Hepatic stellate cell (primary cell): ENCODE data around the gene CFAP161.
A peak's percentile ranks its signal among the peaks of the same experiment; 100 is the strongest.

Experiments
- DNase-seq: peaks from one replicate; pipeline ENCODE4 v3.0.0; 2011; ENCODE audit warnings: low spot score

CFAP161 gene

GRCh38 chr15:81133782-81134461, at the start of gene CFAP161:
TSS of gene CFAP161 (plus strand) at chr15:81134270. CDS start at chr15:81134330, 60 bp downstream.
- DNase-seq: peak; percentile 35

- no peak for DNase-seq
These were observed 49.4 kb upstream of the CFAP161 start for GRCh38 chr15:81084716-81085115.

- no peak for DNase-seq
These were observed 48.9 kb upstream of the CFAP161 start for GRCh38 chr15:81085213-81085612.

GRCh38 chr15:81085898-81086297, 48.2 kb upstream of the CFAP161 start:
- DNase-seq: no peak

GRCh38 chr15:81087066-81087465, 47.0 kb upstream of the CFAP161 start:
- DNase-seq: no peak

GRCh38 chr15:81087694-81088093, 46.4 kb upstream of the CFAP161 start:
- DNase-seq: no peak

- no peak for DNase-seq
These were observed 45.5 kb upstream of the CFAP161 start for GRCh38 chr15:81088470-81089013.

- peak; percentile 30 for DNase-seq
These were observed 42.0 kb upstream of the CFAP161 start for GRCh38 chr15:81091889-81092558.

- DNase-seq: no peak
These were observed 41.5 kb upstream of the CFAP161 start for GRCh38 chr15:81092559-81092902.

GRCh38 chr15:81093961-81094360, 40.1 kb upstream of the CFAP161 start:
- no peak for DNase-seq

- no peak for DNase-seq
These were observed 38.2 kb upstream of the CFAP161 start for GRCh38 chr15:81095690-81096365.

GRCh38 chr15:81096398-81096797, 37.7 kb upstream of the CFAP161 start:
- DNase-seq: no peak

GRCh38 chr15:81097116-81097889, 36.8 kb upstream of the CFAP161 start:
- no peak for DNase-seq

- no peak for DNase-seq
These were observed 36.2 kb upstream of the CFAP161 start for GRCh38 chr15:81097890-81098280.

GRCh38 chr15:81098349-81098748, 35.7 kb upstream of the CFAP161 start:
- no peak for DNase-seq

- no peak for DNase-seq
These were observed 35.0 kb upstream of the CFAP161 start for GRCh38 chr15:81098861-81099651.

GRCh38 chr15:81101894-81102815, 31.9 kb upstream of the CFAP161 start:
- DNase-seq: no peak

GRCh38 chr15:81103857-81104256, 30.2 kb upstream of the CFAP161 start:
- no peak for DNase-seq

- DNase-seq: no peak
These were observed 28.5 kb upstream of the CFAP161 start for GRCh38 chr15:81105545-81105944.

GRCh38 chr15:81106560-81106959, 27.5 kb upstream of the CFAP161 start:
- peak; percentile 67 for DNase-seq
